Natural killer cell treated with Interleukin-12 subunit alpha and Interleukin-12 subunit beta and Interleukin-15 and Interleukin-18, amount 100 ng/mL, for 72 hours (primary cell): ENCODE measurements around the gene NDUFB11. TPM values are rescaled to one million over a fixed set of nuclear protein-coding genes. Genes with fewer than 3 reads are reported as not detected.

ENCODE experiments used
- ATAC-seq, 2 donors: fragments of 150-1000 bp; cut with Tn5 transposase in 1 of 2; sonication (Bioruptor Pico), chemical (Tn5 transposase) in 1 of 2; 2 replicates each; pipeline ENCODE4 v1.10.0; 2021
- DNase-seq: peaks from one replicate; pipeline ENCODE4 v3.0.0; 2022; ENCODE audit warnings: low spot score
- H3K27ac Mint-ChIP-seq, 2 donors: 1 replicate in 1 of 2; 2 replicates in 1 of 2; pipeline ENCODE4 v1.8.0; 2022; ENCODE audit warnings: mixed read lengths in 2 of 2, mild to moderate bottlenecking in 1 of 2, moderate library complexity in 1 of 2
- H3K27me3 Mint-ChIP-seq, 2 donors: 1 replicate in 1 of 2; 2 replicates in 1 of 2; pipeline ENCODE4 v1.8.0; 2022; ENCODE audit warnings: mixed read lengths in 2 of 2
- H3K36me3 Mint-ChIP-seq: one replicate; pipeline ENCODE4 v1.8.0; 2022; ENCODE audit warnings: mixed read lengths
- H3K4me1 Mint-ChIP-seq, 2 donors: 1 replicate in 1 of 2; 2 replicates in 1 of 2; pipeline ENCODE4 v1.8.0; 2022; ENCODE audit warnings: low read depth in 2 of 2, mixed read lengths in 2 of 2, mild to moderate bottlenecking in 1 of 2
- H3K4me3 Mint-ChIP-seq: one replicate; pipeline ENCODE4 v1.8.0; 2022; ENCODE audit warnings: mixed read lengths
- H3K9me3 Mint-ChIP-seq: 2 replicates; pipeline ENCODE4 v1.8.0; 2022; ENCODE audit warnings: mixed read lengths
- total RNA-seq, 2 donors: library from RNA; stranded (reverse); gene quantifications; one replicate each; pipeline ENCODE4 v1.2.3, GENCODE V29; 2022

NDUFB11 gene
- total RNA-seq, 2 donors from 2014 or later: 50.8 to 75.4 TPM

- Mint-ChIP-seq H3K36me3 (no peaks in the 10 kb centered on the region), H3K27ac (no peak overlapping the region), H3K27me3 (peaks cover 0 to 3% of the 10 kb centered on the region in 2 donors), H3K4me1 (peaks cover 4 to 5% of the 10 kb centered on the region in 2 donors), H3K4me3 (no peak overlapping the region), H3K9me3 (no peaks in the 10 kb centered on the region)
- DNase-seq (no peak), ATAC-seq (no peak)
Measured at GRCh38 chrX:47170861-47171692, 26.6 kb upstream of the NDUFB11 start.

- H3K4me3 Mint-ChIP-seq: no peak overlapping the region
- H3K36me3 Mint-ChIP-seq: no peaks in the 10 kb centered on the region
- peaks cover 4 to 7% of the 10 kb centered on the region in 2 donors for H3K4me1 Mint-ChIP-seq
- ATAC-seq (no peak), DNase-seq (no peak)
- no peaks in the 10 kb centered on the region for H3K9me3 Mint-ChIP-seq
- peaks cover 0 to 3% of the 10 kb centered on the region in 2 donors for H3K27me3 Mint-ChIP-seq
- H3K27ac Mint-ChIP-seq: peak overlapping the region in 1 of 2 donors; percentile 39
Measured at GRCh38 chrX:47169726-47170515, 25.4 kb upstream of the NDUFB11 start.

GRCh38 chrX:47169273-47169672, 24.8 kb upstream of the NDUFB11 start:
- H3K4me1 Mint-ChIP-seq: peaks cover 4 to 10% of the 10 kb centered on the region in 2 donors
- no peak for DNase-seq
- H3K27me3 Mint-ChIP-seq: peaks cover 0 to 3% of the 10 kb centered on the region in 2 donors
- no peak for ATAC-seq
- H3K4me3 Mint-ChIP-seq: no peak overlapping the region
- H3K27ac Mint-ChIP-seq: no peak overlapping the region
- H3K9me3 Mint-ChIP-seq: no peaks in the 10 kb centered on the region
- no peaks in the 10 kb centered on the region for H3K36me3 Mint-ChIP-seq

DNA sequence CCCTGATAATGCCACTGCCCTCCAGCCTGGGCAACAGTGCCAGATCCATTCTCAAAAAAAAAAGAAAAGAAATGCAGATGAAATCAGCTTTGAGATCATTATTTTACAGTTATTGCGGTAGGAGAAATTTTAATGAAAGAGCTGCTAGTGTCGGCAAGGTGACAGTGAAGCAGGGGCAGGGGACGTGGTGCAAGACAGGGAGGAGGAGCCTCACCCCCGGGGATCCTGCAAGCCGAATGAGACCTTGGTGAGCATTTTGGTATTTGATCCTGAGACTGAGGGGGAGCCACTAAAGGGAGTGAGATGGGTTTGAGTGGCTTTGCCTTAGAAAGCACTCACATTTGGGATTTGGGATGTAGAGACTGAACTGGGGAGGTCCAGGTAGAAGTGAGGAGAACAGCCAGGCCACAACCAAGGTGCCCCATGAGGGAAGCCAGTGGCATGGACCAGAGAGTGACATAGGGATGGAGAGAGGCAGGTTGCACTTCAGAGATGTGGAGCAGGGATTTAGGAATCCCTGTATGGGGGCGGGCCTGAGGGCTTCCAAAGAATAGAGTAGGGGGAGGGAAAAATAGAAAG, 24.1 kb upstream of the NDUFB11 start:
- Mint-ChIP-seq H3K27me3 (peaks cover 0 to 3% of the 10 kb centered on the region in 2 donors), H3K9me3 (no peaks in the 10 kb centered on the region), H3K4me1 (peaks cover 4 to 10% of the 10 kb centered on the region in 2 donors), H3K36me3 (no peaks in the 10 kb centered on the region), H3K27ac (no peak overlapping the region), H3K4me3 (no peak overlapping the region)
- no peak for DNase-seq
- no peak for ATAC-seq

DNA sequence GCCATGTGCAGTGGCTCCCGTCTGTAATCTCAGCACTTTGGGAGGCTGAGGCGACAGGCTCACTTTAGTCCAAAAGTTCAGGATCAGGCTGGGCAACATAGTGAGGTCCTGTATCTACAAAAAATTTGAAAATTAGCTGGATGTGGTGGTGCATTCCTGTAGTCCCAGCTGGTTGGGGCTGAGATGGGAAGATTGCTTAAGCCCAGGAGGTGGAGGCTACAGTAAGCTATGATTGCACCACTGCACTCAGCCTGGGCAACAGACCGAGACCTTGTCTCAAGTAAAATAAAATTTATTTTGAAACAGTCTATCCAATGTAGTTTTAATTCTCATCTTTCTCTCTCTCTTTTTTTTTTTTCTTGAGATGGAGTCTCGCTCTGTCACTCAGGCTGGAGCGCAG, 21.6 kb upstream of the NDUFB11 start:
- Mint-ChIP-seq H3K4me1 (peaks cover 4 to 6% of the 10 kb centered on the region in 2 donors), H3K27ac (no peak overlapping the region), H3K36me3 (no peaks in the 10 kb centered on the region), H3K4me3 (no peak overlapping the region), H3K9me3 (no peaks in the 10 kb centered on the region), H3K27me3 (no peaks in the 10 kb centered on the region)
- ATAC-seq (no peak), DNase-seq (no peak)

DNA sequence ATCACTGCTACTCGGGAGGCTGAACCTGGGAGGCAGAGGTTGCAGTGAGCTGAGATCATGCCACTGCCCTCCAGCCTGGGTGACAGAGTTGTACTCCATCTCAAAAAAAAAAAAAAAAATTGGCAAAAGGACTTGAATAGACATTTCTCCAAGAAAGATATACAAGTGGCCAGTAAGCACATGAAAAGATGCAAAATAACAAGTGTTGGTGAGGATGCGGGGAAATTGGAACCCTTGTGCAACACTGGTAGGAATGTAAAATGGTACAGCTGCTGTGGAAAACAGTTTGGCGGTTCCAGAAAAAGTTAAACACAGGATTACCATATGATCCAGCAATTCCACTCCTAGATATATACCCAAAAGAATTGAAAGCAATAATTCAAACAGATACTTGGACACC, 19.9 kb upstream of the NDUFB11 start:
- Mint-ChIP-seq H3K27me3 (no peaks in the 10 kb centered on the region), H3K4me1 (peaks cover 4 to 6% of the 10 kb centered on the region in 2 donors), H3K36me3 (no peaks in the 10 kb centered on the region), H3K9me3 (no peaks in the 10 kb centered on the region), H3K27ac (no peak overlapping the region), H3K4me3 (no peak overlapping the region)
- DNase-seq: no peak
- ATAC-seq: no peak

GRCh38 chrX:47162927-47163583, 18.6 kb upstream of the NDUFB11 start:
- Mint-ChIP-seq H3K27ac (no peak overlapping the region), H3K4me3 (no peak overlapping the region), H3K36me3 (no peaks in the 10 kb centered on the region), H3K9me3 (no peaks in the 10 kb centered on the region), H3K27me3 (no peaks in the 10 kb centered on the region), H3K4me1 (peaks cover 0 to 6% of the 10 kb centered on the region in 2 donors)
- DNase-seq: no peak
- no peak for ATAC-seq

GRCh38 chrX:47160781-47161180, 16.3 kb upstream of the NDUFB11 start:
- H3K4me1 Mint-ChIP-seq: peaks cover 8 to 17% of the 10 kb centered on the region in 2 donors
- no peak for ATAC-seq
- H3K9me3 Mint-ChIP-seq: no peaks in the 10 kb centered on the region
- H3K36me3 Mint-ChIP-seq: no peaks in the 10 kb centered on the region
- H3K4me3 Mint-ChIP-seq: no peak overlapping the region
- H3K27ac Mint-ChIP-seq: no peak overlapping the region
- no peak for DNase-seq
- no peaks in the 10 kb centered on the region for H3K27me3 Mint-ChIP-seq

GRCh38 chrX:47158781-47159180, 14.3 kb upstream of the NDUFB11 start:
- no peak overlapping the region for H3K27ac Mint-ChIP-seq
- ATAC-seq: no peak
- DNase-seq: no peak
- no peaks in the 10 kb centered on the region for H3K27me3 Mint-ChIP-seq
- H3K9me3 Mint-ChIP-seq: no peaks in the 10 kb centered on the region
- H3K4me1 Mint-ChIP-seq: peaks cover 8 to 12% of the 10 kb centered on the region in 2 donors
- no peak overlapping the region for H3K4me3 Mint-ChIP-seq
- H3K36me3 Mint-ChIP-seq: no peaks in the 10 kb centered on the region

DNA sequence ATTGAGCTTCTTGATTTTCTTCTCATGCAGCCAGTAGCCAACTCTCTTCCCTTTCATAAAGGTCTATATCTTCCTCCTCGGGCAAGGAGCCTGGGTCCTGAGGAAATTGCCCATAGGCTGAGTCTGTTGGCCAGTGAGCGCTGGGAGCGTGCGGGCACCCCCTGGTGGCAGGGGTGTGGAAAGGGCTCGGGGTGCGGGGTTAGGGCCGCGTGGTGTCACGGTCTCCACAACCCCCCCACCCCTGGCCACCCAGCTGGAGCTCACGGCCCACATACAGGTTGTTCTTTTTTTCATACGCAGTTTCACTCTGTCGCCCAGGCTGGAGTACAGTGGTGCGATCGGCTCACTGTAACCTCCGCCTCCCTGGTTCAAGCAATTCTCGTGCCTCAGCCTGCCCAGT, 13.6 kb upstream of the NDUFB11 start:
- ATAC-seq (no peak), DNase-seq (no peak)
- no peaks in the 10 kb centered on the region for H3K27me3 Mint-ChIP-seq
- no peaks in the 10 kb centered on the region for H3K36me3 Mint-ChIP-seq
- no peak overlapping the region for H3K27ac Mint-ChIP-seq
- no peak overlapping the region for H3K4me3 Mint-ChIP-seq
- peaks cover 8 to 12% of the 10 kb centered on the region in 2 donors for H3K4me1 Mint-ChIP-seq
- H3K9me3 Mint-ChIP-seq: no peaks in the 10 kb centered on the region

DNA sequence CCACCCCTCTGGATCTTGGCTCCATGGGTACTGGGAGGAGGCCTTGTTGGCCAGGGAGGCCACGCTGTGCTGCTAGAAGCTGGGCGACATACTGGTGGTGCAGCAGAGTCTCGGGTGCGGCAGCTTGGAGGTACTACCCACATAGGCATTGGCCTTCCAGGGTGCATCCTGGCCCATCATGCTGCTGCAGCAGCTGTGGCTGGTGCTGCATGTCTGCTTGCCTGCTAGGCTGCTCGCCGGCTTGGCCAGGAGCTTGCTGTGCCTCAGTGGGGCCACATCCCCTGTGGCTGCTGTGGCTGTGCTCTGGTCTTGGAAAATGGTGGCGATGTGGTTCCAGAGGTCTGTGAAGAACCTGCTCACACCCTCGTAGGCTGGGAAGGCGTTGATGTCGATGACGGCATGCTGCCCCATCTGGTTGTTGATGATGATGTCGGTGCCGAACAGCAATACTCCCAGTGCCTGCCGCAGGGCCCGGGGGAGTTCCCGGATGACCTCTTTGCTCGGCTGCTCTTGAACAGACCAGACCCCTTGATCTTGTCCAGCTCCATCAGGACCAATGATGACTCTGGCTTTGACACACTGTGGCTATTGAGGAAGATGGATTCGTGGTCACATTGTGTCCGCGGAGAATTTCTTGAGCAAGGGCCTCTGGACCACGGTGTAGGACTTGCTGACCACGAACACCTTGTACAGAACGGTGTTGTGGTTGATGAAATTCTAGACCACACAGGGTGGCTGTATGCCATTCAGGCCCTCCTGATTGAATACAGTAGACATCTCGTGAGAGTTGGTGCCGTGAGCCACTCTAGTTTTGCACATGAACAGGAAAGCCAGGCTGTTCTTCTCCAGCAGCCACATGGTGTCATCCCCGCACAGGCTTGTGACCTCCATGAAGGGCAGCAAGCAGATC, 12.4 kb upstream of the NDUFB11 start:
- Mint-ChIP-seq H3K27ac (peak overlapping the region; percentile 23 to 47), H3K27me3 (no peaks in the 10 kb centered on the region), H3K36me3 (no peaks in the 10 kb centered on the region), H3K9me3 (no peaks in the 10 kb centered on the region), H3K4me1 (peaks cover 8 to 12% of the 10 kb centered on the region in 2 donors), H3K4me3 (no peak overlapping the region)
- ATAC-seq (peak; percentile 81 to 82), DNase-seq (no peak)

DNA sequence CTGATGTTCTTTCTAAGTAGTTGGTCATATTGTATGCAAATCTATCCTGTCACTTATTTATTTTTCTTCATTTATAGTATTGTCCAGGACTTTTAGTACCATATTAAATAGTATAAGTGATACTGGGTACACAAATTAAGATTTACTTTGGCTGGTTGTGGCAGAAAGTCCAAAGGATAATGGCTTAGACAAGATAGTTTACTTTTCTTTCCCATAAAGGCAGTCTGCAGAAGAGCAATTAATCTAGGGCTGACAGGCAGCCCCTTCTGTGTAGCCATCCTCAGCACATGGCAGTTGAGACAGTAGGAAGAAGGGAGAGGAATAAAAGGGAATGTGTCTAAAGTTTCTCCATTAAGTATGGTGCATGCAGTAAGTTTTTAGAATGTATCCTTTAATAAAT, 6.9 kb upstream of the NDUFB11 start:
- DNase-seq (no peak), ATAC-seq (no peak)
- H3K4me1 Mint-ChIP-seq: peaks cover 12 to 14% of the 10 kb centered on the region in 2 donors
- H3K4me3 Mint-ChIP-seq: no peak overlapping the region
- H3K9me3 Mint-ChIP-seq: no peaks in the 10 kb centered on the region
- no peaks in the 10 kb centered on the region for H3K36me3 Mint-ChIP-seq
- H3K27me3 Mint-ChIP-seq: peaks cover 0 to 2% of the 10 kb centered on the region in 2 donors
- H3K27ac Mint-ChIP-seq: peak overlapping the region in 1 of 2 donors; percentile 35

GRCh38 chrX:47148946-47149345, 4.4 kb upstream of the NDUFB11 start:
- ATAC-seq: no peak
- no peak overlapping the region for H3K4me3 Mint-ChIP-seq

More at GRCh38 chrX:47148946-47149345, 4.4 kb upstream of the NDUFB11 start:
- no peak for DNase-seq
- peaks cover 0 to 2% of the 10 kb centered on the region in 2 donors for H3K27me3 Mint-ChIP-seq
- H3K9me3 Mint-ChIP-seq: no peaks in the 10 kb centered on the region
- no peak overlapping the region for H3K27ac Mint-ChIP-seq
- H3K36me3 Mint-ChIP-seq: no peaks in the 10 kb centered on the region
- H3K4me1 Mint-ChIP-seq: peaks cover 20 to 22% of the 10 kb centered on the region in 2 donors
